Measurements from ENCODE around the gene CARD10. TPM values are rescaled to one million over a fixed set of nuclear protein-coding genes. Genes with fewer than 3 reads are reported as not detected.

Gene CARD10
- total and polyA plus RNA-seq, 2 of the 8 experiments (the other 6 are each of a cell fraction or from before 2014, with no cell fraction given) = 13.5 to 14.4 TPM

GRCh38 chr22:37445501-37445900 is 73.7 kb downstream of the CARD10 start:
- POLR2A ChIA-PET (ENCODE audit: partially characterized antibody) = no interaction called here
- Histone ChIP-seq H3K9me3 (ENCODE audit: insufficient read depth in 2 of 2, low read depth in 1 of 2, low read length in 1 of 2) (peaks cover 4% of the 10 kb centered on the region in 2 experiments; a peak in 1 of 4 replicates), H3K4me1 (replicated peaks in 1 of 4; ENCODE audit: control insufficient read depth in 3 of 4, insufficient read depth in 4 of 4, low read length in 3 of 4) (peaks cover 0 to 2% (median 0%) of the 10 kb centered on the region in 4 experiments; a peak in 1 of 7 replicates), H3K4ac (replicated peaks; ENCODE audit: insufficient read length, low read depth, low read length) (no peak overlapping the region), H3K27me3 (replicated peaks in 1 of 4; ENCODE audit: control insufficient read depth in 3 of 4, extremely low read depth in 1 of 4, insufficient read depth in 3 of 4, low read length in 3 of 4) (peaks cover 0 to 2% (median 0%) of the 10 kb centered on the region in 4 experiments; a peak in 1 of 7 replicates), H3K36me3 (ENCODE audit: control insufficient read depth in 2 of 4, insufficient read depth in 4 of 4, low read length in 3 of 4) (no peaks in the 10 kb centered on the region), H4K20me1 (replicated peaks in 1 of 2; ENCODE audit: control insufficient read depth in 1 of 2, insufficient read depth in 2 of 2, low read length in 2 of 2) (no peaks in the 10 kb centered on the region), H3K27ac (ENCODE audit: low read depth, low read length) (no peak overlapping the region), H4K8ac (ENCODE audit: extremely low read depth, insufficient read depth, low read length) (no peak overlapping the region), H4K5ac (ENCODE audit: insufficient read length, low read depth, low read length) (no peak overlapping the region), H3K4me3 (ENCODE audit: extremely low read depth in 1 of 4, insufficient read depth in 2 of 4, low read depth in 3 of 4, low read length in 4 of 4) (no peak overlapping the region), H3K14ac (ENCODE audit: insufficient read length) (no peak overlapping the region), H4K91ac (replicated peaks; ENCODE audit: insufficient read length, low read length) (no peak overlapping the region), H3K23me2 (ENCODE audit: low read depth, low read length) (no peaks in the 10 kb centered on the region), H3K56ac (replicated peaks; ENCODE audit: insufficient read length, low read depth, low read length) (no peak overlapping the region), H2BK12ac (ENCODE audit: low read depth, low read length) (no peak overlapping the region), H2BK5ac (ENCODE audit: low read depth, low read length) (no peak overlapping the region), H2BK120ac (replicated peaks; ENCODE audit: low read depth, low read length) (no peak overlapping the region), H2AFZ (ENCODE audit: low read length) (no peak overlapping the region), H2BK20ac (ENCODE audit: low read length) (no peak overlapping the region), H3K79me1 (ENCODE audit: low read depth, low read length) (no peaks in the 10 kb centered on the region), H3K79me2 (ENCODE audit: control insufficient read depth in 1 of 2, insufficient read depth in 2 of 2, low read length in 2 of 2) (no peaks in the 10 kb centered on the region), H2BK15ac (ENCODE audit: low read length) (no peak overlapping the region), H3K4me2 (ENCODE audit: insufficient read depth in 1 of 2, low read depth in 2 of 2, low read length in 2 of 2) (no peak overlapping the region), H2AK5ac (ENCODE audit: low read depth, low read length) (no peak overlapping the region), H3K23ac (ENCODE audit: insufficient read length) (no peak overlapping the region), H3K18ac (ENCODE audit: extremely low read depth, low read length) (no peak overlapping the region), H3K9ac (replicated peaks in 1 of 4; ENCODE audit: extremely low read depth in 1 of 4, low read depth in 3 of 4, low read length in 3 of 4) (no peak overlapping the region)
- DNase-seq (ENCODE audit: low read depth in 1 of 2, low spot score in 2 of 2) (no peak), FAIRE-seq (no peak)
- CTCF ChIA-PET (ENCODE audit: partially characterized antibody) = interaction anchor here (0.7 to 1.2 kb wide), 3 partner anchors 178 to 290 kb away, joined by 3 read pairs; no protein-coding TSS in a partner anchor
- 90 to 100% methylated on average over 1 to 8 of the region's 9 CpGs for WGBS, 2 experiments (ENCODE audit: extremely low coverage in 1 of 2, insufficient coverage in 1 of 2, insufficient read length in 1 of 2, insufficient replicate concordance in 2 of 2, low coverage in 1 of 2, low lambda C conversion rate in 2 of 2, missing lambda C conversion rate in 1 of 2)
- TF ChIP-seq E2F6 (IDR thresholded peaks at IDR 0.05) (no peak), CTCF (IDR thresholded peaks at IDR 0.05; ENCODE audit: control extremely low read depth in 1 of 3, insufficient read depth in 1 of 3, low read depth in 1 of 3, low read length in 3 of 3) (no peak), SAP30 (IDR thresholded peaks at IDR 0.05; ENCODE audit: insufficient read depth, insufficient replicate concordance, low read length) (no peak), RFX5 (IDR thresholded peaks at IDR 0.05; ENCODE audit: borderline replicate concordance, low read depth, low read length) (no peak), RNF2 (IDR thresholded peaks at IDR 0.05; ENCODE audit: borderline replicate concordance, low read depth, low read length, missing control alignments, poor library complexity, severe bottlenecking) (no peak), SP4 (IDR thresholded peaks at IDR 0.05; ENCODE audit: low read length) (no peak), GABPA (IDR thresholded peaks at IDR 0.05; ENCODE audit: borderline replicate concordance, insufficient read depth, low read length) (no peak), MAX (IDR thresholded peaks at IDR 0.05) (no peak), SIX5 (IDR thresholded peaks at IDR 0.05; ENCODE audit: low read depth, low read length) (no peak), KDM4A (IDR thresholded peaks at IDR 0.05; ENCODE audit: low read depth, low read length, severe bottlenecking) (no peak)
